D721Med (cell line): Measurements from ENCODE around the gene MED26.

ENCODE experiments used
- DNase-seq: peaks from one replicate; pipeline ENCODE4 v3.0.0; 2011; ENCODE audit warnings: low spot score; ENCODE audit not compliant: insufficient read length
- FAIRE-seq: peaks from 2 replicates; lab custom pipeline; 2011; peaks lifted over from hg19 to GRCh38; lab: Jason Lieb, UNC
- CTCF ChIP-seq: IDR thresholded peaks from 2 replicates; pipeline ENCODE4 v1.5.1; 2012; ENCODE audit warnings: mild to moderate bottlenecking, control low read depth; ENCODE audit not compliant: insufficient read depth; ENCODE audit errors: missing control alignments

Gene MED26

GRCh38 chr19:16573296-16573695 is 54.7 kb downstream of the MED26 start:
- TF ChIP-seq CTCF: no peak
- no peak for FAIRE-seq
- DNase-seq: no peak

GRCh38 chr19:16572332-16573211 is 55.4 kb downstream of the MED26 start, which contains the start of gene SLC35E1:
Gene SLC35E1, minus strand, starts transcription at chr19:16572415. Its CDS starts 51 bp downstream, at chr19:16572364.
- no peak for TF ChIP-seq CTCF
- FAIRE-seq (no peak), DNase-seq (peak; percentile 99)

- DNase-seq (no peak), FAIRE-seq (no peak)
- no peak for TF ChIP-seq CTCF
These were observed 56.1 kb downstream of the MED26 start for GRCh38 chr19:16571822-16572331.

- FAIRE-seq: no peak
- TF ChIP-seq CTCF: no peak
These were observed 56.7 kb downstream of the MED26 start for GRCh38 chr19:16571283-16571682.

GRCh38 chr19:16569609-16570320 is 58.2 kb downstream of the MED26 start:
- FAIRE-seq (no peak), DNase-seq (no peak)
- TF ChIP-seq CTCF: no peak

More at GRCh38 chr19:16571283-16571682, 56.7 kb downstream of the MED26 start:
- no peak for DNase-seq

GRCh38 chr19:16566702-16567101 is 61.3 kb downstream of the MED26 start:
- no peak for DNase-seq
- TF ChIP-seq CTCF: no peak
- FAIRE-seq: no peak
